RWPE2 (cell line): Measurements from ENCODE around the gene BCL11B.

Experiments
- ATAC-seq: fragments of 200-7000 bp; cut with Tn5 transposase; 3 replicates; pipeline ENCODE4 v1.9.1; 2021; ENCODE audit warnings: low read depth
- DNase-seq: peaks from one replicate; pipeline ENCODE4 v3.0.0-alpha.2; 2020; ENCODE audit warnings: low spot score
- H3K27ac ChIP-seq: fragments of 450-650 bp; 2 replicates; pipeline ENCODE4 v1.5.1; 2017; ENCODE audit warnings: mild to moderate bottlenecking; ENCODE audit not compliant: poor library complexity, severe bottlenecking
- H3K27me3 ChIP-seq: fragments of 250-450 bp; sonication (Bioruptor Pico); 2 replicates; pipeline ENCODE4 v1.5.1; 2021; ENCODE audit warnings: mild to moderate bottlenecking, moderate library complexity; ENCODE audit not compliant: insufficient read depth, poor library complexity, severe bottlenecking
- H3K36me3 ChIP-seq: fragments of 250-450 bp; sonication (Bioruptor Pico); 2 replicates; pipeline ENCODE4 v1.5.1; 2020; ENCODE audit warnings: low read depth, mild to moderate bottlenecking, moderate library complexity
- H3K4me1 ChIP-seq: fragments of 250-450 bp; sonication (Bioruptor Pico); 2 replicates; pipeline ENCODE4 v1.5.1; 2021; ENCODE audit warnings: mild to moderate bottlenecking, moderate library complexity; ENCODE audit not compliant: insufficient read depth, poor library complexity, severe bottlenecking
- H3K4me3 ChIP-seq: fragments of 250-450 bp; sonication (Bioruptor Pico); 2 replicates; pipeline ENCODE4 v1.5.1; 2021; ENCODE audit warnings: mild to moderate bottlenecking, moderate library complexity; ENCODE audit not compliant: severe bottlenecking
- H3K9me3 ChIP-seq: fragments of 250-450 bp; sonication (Bioruptor Pico); 2 replicates; pipeline ENCODE4 v1.5.1; 2021; ENCODE audit warnings: mild to moderate bottlenecking, moderate library complexity; ENCODE audit not compliant: severe bottlenecking
- CTCF ChIP-seq: fragments of 450-650 bp; IDR thresholded peaks from one replicate; pipeline ENCODE4 v1.5.1; 2017; ENCODE audit warnings: mild to moderate bottlenecking, moderate library complexity; ENCODE audit not compliant: poor library complexity, severe bottlenecking

The BCL11B gene

GRCh38 chr14:99247101-99247729, 24.8 kb downstream of the BCL11B start:
- no peak for ATAC-seq
- H3K4me3 ChIP-seq: no peak overlapping the region
- H3K27ac ChIP-seq: no peak overlapping the region
- no peak for TF ChIP-seq CTCF
- DNase-seq: no peak
- H3K9me3 ChIP-seq: no peaks in the 10 kb centered on the region
- no peaks in the 10 kb centered on the region for H3K27me3 ChIP-seq
- no peaks in the 10 kb centered on the region for H3K36me3 ChIP-seq
- H3K4me1 ChIP-seq: peaks cover 9% of the 10 kb centered on the region

DNA sequence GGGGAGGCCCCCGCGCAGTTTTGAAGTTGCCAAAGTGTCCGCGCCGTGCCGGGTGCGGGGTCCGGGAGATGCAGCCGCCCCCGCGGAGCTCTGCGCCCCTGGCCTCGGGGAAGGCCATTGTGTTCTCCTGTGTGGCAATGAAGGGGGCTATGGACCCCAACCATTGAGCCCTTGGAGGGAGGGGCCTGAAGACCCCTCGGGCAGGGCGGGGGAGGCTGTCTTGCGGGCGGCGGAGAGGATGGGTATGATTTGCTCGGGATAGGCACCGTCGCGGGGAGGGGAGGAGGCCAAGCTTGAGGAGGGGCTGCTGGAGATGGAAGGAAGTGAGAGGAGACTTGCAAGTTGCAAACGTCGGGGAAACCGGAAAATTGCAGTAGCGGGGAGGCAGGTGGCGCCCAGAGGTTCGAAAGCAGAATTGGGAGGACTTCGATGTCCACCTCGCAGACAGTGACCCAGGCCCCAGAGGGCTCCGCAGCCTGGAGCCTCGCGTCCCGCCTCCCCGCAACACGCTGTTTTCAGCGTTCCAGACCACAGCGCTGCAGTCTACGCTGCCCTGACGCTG, 25.4 kb downstream of the BCL11B start:
- Histone ChIP-seq H3K27me3 (no peaks in the 10 kb centered on the region), H3K4me3 (no peak overlapping the region), H3K4me1 (peaks cover 9% of the 10 kb centered on the region), H3K9me3 (no peaks in the 10 kb centered on the region), H3K27ac (no peak overlapping the region), H3K36me3 (no peaks in the 10 kb centered on the region)
- no peak for DNase-seq
- TF ChIP-seq CTCF: no peak
- ATAC-seq: no peak

DNA sequence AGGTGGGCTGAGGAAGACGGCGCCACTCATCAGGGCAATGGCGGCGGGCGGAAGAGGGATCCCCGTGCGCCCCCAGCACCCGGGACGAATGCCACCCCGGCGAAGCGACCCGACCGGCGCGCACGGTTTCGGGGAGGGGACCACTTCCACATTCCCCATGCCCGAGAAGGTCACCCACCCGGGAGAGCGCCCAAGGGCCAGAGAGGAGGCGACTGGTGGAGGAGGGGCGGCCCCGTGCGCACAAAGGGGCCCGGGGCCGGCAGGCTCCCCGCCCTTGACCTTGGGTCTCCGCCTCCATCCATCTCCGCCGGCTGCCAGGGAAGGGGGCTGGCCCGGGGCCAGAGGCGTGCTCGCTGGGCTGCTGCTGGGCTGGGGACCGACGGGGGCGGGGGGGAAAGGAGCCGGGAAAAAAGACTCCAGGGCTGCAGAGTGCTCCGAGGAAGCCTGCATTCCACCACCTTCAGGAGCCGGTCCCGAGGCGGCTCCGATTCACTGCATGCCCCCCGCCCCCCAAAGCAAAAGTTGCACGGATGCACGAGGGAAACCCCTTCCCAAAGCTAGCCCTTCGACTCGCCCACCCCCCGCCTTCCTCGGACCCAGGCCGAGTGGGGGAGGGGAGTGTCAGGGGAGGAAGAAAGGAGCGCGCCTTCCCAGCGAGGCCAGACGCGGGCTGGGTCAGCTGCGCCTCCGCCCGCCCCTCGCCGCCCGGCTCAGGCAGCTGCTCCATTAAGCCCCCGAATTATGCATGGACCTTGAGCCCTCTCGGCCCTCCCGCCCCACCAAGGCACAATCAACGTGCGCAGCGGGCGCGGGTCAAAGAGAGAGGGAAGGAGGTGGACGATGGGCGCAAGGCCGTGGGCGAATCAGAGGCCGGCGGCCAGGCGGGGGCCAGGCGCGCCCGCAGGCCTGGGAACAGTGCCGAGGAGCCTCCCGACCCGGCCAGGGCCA, 26.2 kb downstream of the BCL11B start:
- no peaks in the 10 kb centered on the region for H3K36me3 ChIP-seq
- H3K4me1 ChIP-seq: peaks cover 9% of the 10 kb centered on the region
- TF ChIP-seq CTCF: no peak
- H3K9me3 ChIP-seq: no peaks in the 10 kb centered on the region
- H3K27ac ChIP-seq: no peak overlapping the region
- ATAC-seq (no peak; the same call in 2 of the 3 replicates), DNase-seq (no peak)
- H3K4me3 ChIP-seq: peak overlapping the region; percentile 4
- H3K27me3 ChIP-seq: no peaks in the 10 kb centered on the region

- Histone ChIP-seq H3K36me3 (no peaks in the 10 kb centered on the region), H3K27me3 (no peaks in the 10 kb centered on the region), H3K4me3 (no peak overlapping the region), H3K9me3 (no peaks in the 10 kb centered on the region), H3K4me1 (peaks cover 13% of the 10 kb centered on the region), H3K27ac (no peak overlapping the region)
- DNase-seq (no peak), ATAC-seq (no peak)
- no peak for TF ChIP-seq CTCF
Measured at GRCh38 chr14:99244941-99245563, 26.9 kb downstream of the BCL11B start.
